Measurements from ENCODE around the gene RUNX2. TPM values are rescaled to one million over a fixed set of nuclear protein-coding genes. Genes with fewer than 3 reads are reported as not detected.

RUNX2 gene
- total and polyA plus RNA-seq, 10 of the 15 experiments (the other 5 are each of a cell fraction or from before 2014, with no cell fraction given), result 0.01 to 0.77 (median 0.15) TPM; not detected in 3

- Histone ChIP-seq H3K4me1 (ENCODE audit: control insufficient read depth, insufficient read depth, low read length) (no peaks in the 10 kb centered on the region), H3K27me3 (replicated peaks in 1 of 2; ENCODE audit: control insufficient read depth in 2 of 2, insufficient read depth in 2 of 2, low read length in 1 of 2) (no peaks in the 10 kb centered on the region; a peak in 1 of 4 replicates), H3K9ac (ENCODE audit: control insufficient read depth, insufficient read depth, low read length) (no peak overlapping the region), H3K36me3 (ENCODE audit: control insufficient read depth in 2 of 2, insufficient read depth in 2 of 2, low read length in 1 of 2) (no peaks in the 10 kb centered on the region), H3K79me2 (ENCODE audit: control insufficient read depth, insufficient read depth, low read length) (no peaks in the 10 kb centered on the region), H3K27ac (ENCODE audit: control insufficient read depth, insufficient read depth) (no peak overlapping the region), H3K4me2 (ENCODE audit: control insufficient read depth, insufficient read depth) (no peak overlapping the region), H3K4me3 (no peak overlapping the region), H2AFZ (ENCODE audit: control insufficient read depth, low read depth, low read length) (no peak overlapping the region), H4K20me1 (ENCODE audit: control insufficient read depth, insufficient read depth) (no peaks in the 10 kb centered on the region), H3K9me3 (replicated peaks; ENCODE audit: control insufficient read depth, insufficient read depth, low read length) (no peaks in the 10 kb centered on the region)
- in situ Hi-C loops (cut with MboI), result no loop called here
- DNase-seq (ENCODE audit: low read depth, low spot score) (no peak), ATAC-seq (no peak), FAIRE-seq (no peak)
- WGBS (ENCODE audit: insufficient coverage, insufficient replicate concordance, low lambda C conversion rate, missing lambda C conversion rate), result 26% methylated on average over 3 of the region's 3 CpGs
- CTCF ChIA-PET, result interaction anchor here (1.1 kb wide), 1 partner anchor 10 kb away, joined by 4 read pairs; no protein-coding TSS in a partner anchor
- intact Hi-C loops (cut with micrococcal nuclease; ENCODE audit: unreplicated experiment), result no loop called here
- TF ChIP-seq TCF3 (IDR thresholded peaks at IDR 0.05; ENCODE audit: borderline replicate concordance, insufficient read depth, low read depth, low read length) (no peak), PAX8 (IDR thresholded peaks at IDR 0.05) (no peak), EED (IDR thresholded peaks at IDR 0.05; ENCODE audit: low read depth) (no peak), ZNF274 (IDR thresholded peaks at IDR 0.05; ENCODE audit: insufficient read depth, insufficient read length) (no peak), TAF1 (IDR thresholded peaks at IDR 0.05; ENCODE audit: borderline replicate concordance, low read depth, low read length) (no peak), CUX1 (IDR thresholded peaks at IDR 0.05; ENCODE audit: insufficient replicate concordance, low read depth, low read length) (no peak), TCF7 (IDR thresholded peaks at IDR 0.05; ENCODE audit: borderline replicate concordance) (no peak), STAT1 (conservative IDR thresholded peaks at IDR 0.05) (no peak), SIX5 (IDR thresholded peaks at IDR 0.05; ENCODE audit: low read depth, low read length, severe bottlenecking) (no peak), TBL1XR1 (IDR thresholded peaks at IDR 0.05; ENCODE audit: low read depth, low read length) (no peak), RFX5 (IDR thresholded peaks at IDR 0.05; ENCODE audit: low read depth, low read length) (no peak), DPF2 (IDR thresholded peaks at IDR 0.05) (no peak), NR2F1 (conservative IDR thresholded peaks at IDR 0.05) (no peak), TARDBP (IDR thresholded peaks at IDR 0.05; ENCODE audit: borderline replicate concordance) (no peak), RAD21 (IDR thresholded peaks at IDR 0.05; ENCODE audit: insufficient read depth, low read depth, low read length) (no peak), USF2 (IDR thresholded peaks at IDR 0.05; ENCODE audit: borderline replicate concordance, low read depth, low read length) (no peak), IRF5 (IDR thresholded peaks at IDR 0.05; ENCODE audit: borderline replicate concordance) (no peak)
- SMC1A ChIA-PET (ENCODE audit: uncharacterized antibody, unreplicated experiment), result no interaction called here
- RAD21 ChIA-PET (ENCODE audit: unreplicated experiment), result no interaction called here
- no TSS peak for BruUV-seq (replicated peaks)
- POLR2A ChIA-PET, result no interaction called here
These were observed 60.2 kb downstream of the RUNX2 start for GRCh38 chr6:45388328-45388727.
